HG03565 (cell line): ENCODE data around the gene SLC17A9.

Source experiments
- ATAC-seq: cut with Tn5 transposase; IDR thresholded peaks from one replicate; pipeline ENCODE4 v1.9.1; 2021; ENCODE audit warnings: mild to moderate bottlenecking, moderate library complexity; ENCODE audit not compliant: unreplicated experiment

SLC17A9 gene

DNA sequence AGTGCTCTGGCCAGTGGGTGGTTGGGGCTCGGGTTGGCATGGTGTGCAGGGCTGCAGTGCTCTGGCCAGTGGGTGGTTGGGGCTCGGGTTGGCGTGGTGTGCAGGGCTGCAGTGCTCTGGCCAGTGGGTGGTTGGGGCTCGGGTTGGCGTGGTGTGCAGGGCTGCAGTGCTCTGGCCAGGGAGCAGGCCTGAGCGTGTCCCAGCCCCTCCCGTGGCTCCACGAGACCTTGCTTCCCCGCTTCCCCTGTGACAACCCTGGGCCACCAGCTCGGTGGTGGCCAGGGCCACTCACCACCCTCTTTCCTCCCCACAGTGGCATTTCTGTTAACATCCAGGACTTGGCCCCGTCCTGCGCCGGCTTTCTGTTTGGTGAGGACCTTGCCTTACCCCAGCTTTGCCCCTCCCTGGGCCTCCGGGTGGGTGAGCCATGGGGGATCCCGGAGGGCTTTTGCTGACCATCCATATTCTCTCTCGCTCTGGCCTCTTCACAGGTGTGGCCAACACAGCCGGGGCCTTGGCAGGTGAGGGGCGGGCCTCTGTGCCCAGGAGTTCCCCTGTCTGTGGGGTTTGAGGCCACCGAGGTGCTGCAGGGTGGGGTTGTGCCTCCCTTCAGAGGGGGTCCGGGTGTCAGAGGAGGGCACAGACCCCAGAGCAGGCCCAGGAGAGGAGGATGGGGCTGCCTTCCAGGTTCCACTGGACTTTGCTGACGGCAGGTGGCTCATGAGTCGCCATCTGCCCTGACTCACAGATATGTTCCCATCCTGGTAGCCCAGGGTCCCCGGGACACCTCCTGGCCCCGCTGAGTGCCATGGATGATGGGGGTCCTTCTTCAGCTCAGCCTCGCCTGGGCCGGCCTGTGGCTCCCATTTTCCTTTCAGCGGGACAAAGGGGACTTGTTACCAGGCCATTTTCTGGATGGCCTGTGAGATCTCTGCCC, 14.0 kb downstream of the SLC17A9 start:
- ATAC-seq = no peak

DNA sequence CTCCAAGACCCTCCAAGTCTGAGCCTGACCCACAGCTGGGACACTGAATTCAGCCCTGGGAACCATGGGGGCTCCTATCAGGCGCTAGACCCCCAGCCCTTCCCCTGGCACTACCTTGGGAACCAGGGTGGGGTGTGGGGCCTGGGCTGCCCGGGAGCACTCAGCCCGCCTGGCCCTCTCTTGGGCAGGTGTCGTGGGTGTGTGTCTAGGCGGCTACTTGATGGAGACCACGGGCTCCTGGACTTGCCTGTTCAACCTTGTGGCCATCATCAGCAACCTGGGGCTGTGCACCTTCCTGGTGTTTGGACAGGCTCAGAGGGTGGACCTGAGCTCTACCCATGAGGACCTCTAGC, 14.6 kb downstream of the SLC17A9 start:
- no peak for ATAC-seq

DNA sequence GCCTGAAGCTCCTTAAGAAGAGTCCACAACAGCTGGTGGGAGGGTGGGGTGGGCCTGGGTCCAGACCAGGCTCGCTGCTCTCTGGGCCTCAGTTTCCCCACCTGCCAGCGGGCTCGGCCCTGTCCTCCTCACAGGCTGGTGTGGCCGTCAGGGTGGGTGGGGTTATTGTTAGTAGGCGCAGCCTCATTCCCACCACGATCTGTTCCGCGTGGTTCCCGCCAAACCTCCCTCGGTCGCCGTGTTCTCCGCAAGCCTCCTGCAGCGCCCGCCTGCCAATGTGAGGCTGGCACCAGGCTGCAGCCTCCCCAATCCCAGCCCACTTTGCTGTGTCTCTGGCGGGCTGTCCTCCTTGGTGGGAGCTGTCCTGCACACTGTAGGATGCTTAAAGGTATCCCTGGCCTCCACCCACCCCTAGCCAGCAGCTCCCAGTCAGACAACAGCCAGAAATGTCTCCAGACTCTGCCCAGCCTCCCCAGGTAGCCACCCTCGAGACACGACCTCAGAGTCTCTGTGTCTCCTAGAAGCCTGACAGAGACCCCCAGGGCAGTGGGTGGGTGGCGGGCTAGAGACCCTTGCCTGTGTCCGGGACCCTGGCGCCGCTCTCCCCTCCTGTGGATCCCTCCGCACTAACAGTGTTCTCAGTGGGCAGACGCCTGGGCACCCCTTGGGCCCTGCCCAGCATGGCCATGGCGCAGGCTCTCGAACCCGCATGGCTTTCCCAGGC, 15.3 kb downstream of the SLC17A9 start:
- no peak for ATAC-seq

- no peak for ATAC-seq
Measured at GRCh38 chr20:62968378-62969178, 16.1 kb downstream of the SLC17A9 start.

GRCh38 chr20:62969179-62969760, 16.8 kb downstream of the SLC17A9 start:
- ATAC-seq = no peak

GRCh38 chr20:62969939-62970306, 17.4 kb downstream of the SLC17A9 start:
- ATAC-seq = no peak

DNA sequence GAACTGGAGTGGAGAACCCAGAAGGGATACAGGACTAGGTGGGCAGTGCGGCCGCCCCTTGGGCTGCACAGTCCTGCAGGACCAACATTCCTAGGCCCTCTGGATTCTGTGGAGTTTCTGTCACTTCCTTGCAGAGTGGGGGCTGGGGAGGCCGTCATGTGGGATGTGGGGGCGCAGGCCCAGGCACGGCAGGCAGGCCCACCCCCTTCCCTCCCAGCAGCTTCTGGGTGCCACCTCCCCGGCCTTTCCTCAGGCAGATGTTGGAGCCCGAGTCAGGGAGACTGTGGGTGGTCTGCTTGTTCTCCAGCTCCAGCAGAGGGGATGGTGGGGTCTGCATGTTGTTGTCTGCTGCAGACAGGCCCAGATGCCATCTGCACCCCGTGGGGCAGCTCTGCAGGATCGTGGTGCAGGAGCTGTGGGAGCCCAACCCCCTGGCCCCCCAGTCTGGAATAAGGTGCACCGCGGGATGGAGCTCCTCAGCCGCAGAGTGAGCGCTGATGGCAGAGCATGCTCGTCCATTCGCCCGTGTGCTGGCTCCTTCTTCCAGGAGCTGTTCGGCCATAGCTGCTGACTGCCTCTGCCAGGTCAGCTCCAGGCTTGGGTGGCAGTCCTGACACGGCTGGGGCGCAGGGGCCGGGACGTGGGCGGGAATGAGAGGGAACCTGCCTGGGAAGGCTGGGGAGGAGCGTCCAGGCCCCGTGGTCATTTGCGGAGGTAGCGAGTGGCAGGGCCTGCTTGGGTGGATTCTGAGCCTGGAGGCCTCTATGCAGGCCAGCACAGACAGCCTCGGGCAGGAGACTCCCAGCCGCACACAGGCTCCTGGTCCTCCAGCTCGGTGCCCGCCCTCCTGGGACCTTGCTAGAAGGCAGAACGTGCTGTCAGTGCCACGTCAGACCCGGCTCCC, 18.1 kb downstream of the SLC17A9 start:
- no peak for ATAC-seq

GRCh38 chr20:62971211-62971949, 18.9 kb downstream of the SLC17A9 start:
- no peak for ATAC-seq

GRCh38 chr20:62971950-62972844, 19.7 kb downstream of the SLC17A9 start:
- peak; percentile 67 for ATAC-seq

- ATAC-seq = no peak
Measured at GRCh38 chr20:62972845-62973745, 20.6 kb downstream of the SLC17A9 start.

- no peak for ATAC-seq
Measured at GRCh38 chr20:62975251-62975760, 22.8 kb downstream of the SLC17A9 start.

- ATAC-seq = no peak
Measured at GRCh38 chr20:62975812-62976508, 23.5 kb downstream of the SLC17A9 start.

GRCh38 chr20:62976886-62977285, 24.4 kb downstream of the SLC17A9 start:
- ATAC-seq = no peak

DNA sequence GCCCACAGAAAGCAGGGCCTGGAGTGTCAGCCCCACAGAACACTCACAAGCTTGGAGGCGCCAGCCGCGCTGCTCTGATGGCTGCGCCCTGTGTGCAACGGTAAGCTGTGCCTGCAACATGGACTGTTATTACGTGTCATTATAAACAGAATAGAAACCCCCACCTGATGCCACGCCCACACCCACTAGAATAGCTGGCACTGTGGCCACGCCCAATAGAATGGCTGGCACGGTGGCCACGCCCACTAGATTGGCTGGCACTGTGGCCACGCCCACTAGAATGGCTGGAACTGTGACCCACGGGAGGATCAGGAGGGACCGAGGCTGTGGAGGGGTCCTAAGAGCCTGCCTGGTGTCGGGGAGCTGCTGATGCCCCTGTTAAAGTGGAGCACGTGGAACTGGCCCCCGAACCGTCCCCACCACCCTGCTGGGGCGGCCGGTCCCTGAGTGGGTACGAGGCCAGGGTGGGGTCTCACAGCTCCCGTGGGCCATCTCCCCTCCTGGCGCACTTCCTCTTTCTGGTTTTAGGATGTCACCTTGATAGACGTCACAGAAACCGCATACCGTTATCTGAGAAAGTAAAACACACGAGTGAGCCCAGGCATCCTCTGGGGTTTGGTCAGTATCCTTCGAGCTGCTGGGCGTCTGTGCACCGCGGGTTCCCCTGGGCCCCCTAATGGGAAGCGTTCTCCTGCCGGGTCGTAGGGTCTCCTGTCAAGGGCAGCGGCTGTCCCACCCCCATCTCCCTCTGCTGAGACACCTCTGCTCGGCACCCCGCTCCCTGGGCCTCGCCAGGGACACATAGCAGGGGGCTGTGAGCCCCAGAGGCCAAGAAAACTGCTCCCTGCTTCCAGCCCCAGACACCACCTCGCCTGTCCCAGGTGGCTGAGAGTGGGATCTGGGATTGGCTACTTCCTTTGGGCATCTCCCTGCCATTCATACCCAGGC, 25.4 kb downstream of the SLC17A9 start:
- peak; percentile 51 for ATAC-seq

- ATAC-seq = no peak
Measured at GRCh38 chr20:62978561-62978943, 26.0 kb downstream of the SLC17A9 start.
